UCSD-AML1 (cell line): ENCODE results near the gene SS18L1.
"Not testable (repeated sequence)": the region's sequence is repeated elsewhere in the genome, so short reads cannot be mapped to it uniquely, and the experiment has no call there.

ENCODE experiments used
- DNase-seq: peaks from one replicate; lab custom pipeline; 2025; ENCODE audit not compliant: unreplicated experiment; lab: John Stamatoyannopoulos, UW

SS18L1 gene

GRCh38 chr20:62143081-62143956, at the start of gene SS18L1, which contains the start of gene PSMA7:
Gene SS18L1, plus strand, starts transcription at chr20:62143769. Its CDS starts 52 bp downstream, at chr20:62143821.
Gene PSMA7, minus strand, starts transcription at chr20:62143394. Its CDS starts 91 bp downstream, at chr20:62143303.
- peak; percentile 92 for DNase-seq

- no peak for DNase-seq
These were observed 46.9 kb upstream of the SS18L1 start for GRCh38 chr20:62096421-62097380.

- no peak for DNase-seq
These were observed 45.6 kb upstream of the SS18L1 start for GRCh38 chr20:62097881-62098407.

- no peak for DNase-seq
These were observed 42.5 kb upstream of the SS18L1 start for GRCh38 chr20:62101078-62101477.

GRCh38 chr20:62103508-62104233, 39.9 kb upstream of the SS18L1 start:
- no peak for DNase-seq

GRCh38 chr20:62104234-62104789, 39.3 kb upstream of the SS18L1 start:
- DNase-seq: no peak

- DNase-seq: no peak
These were observed 38.7 kb upstream of the SS18L1 start for GRCh38 chr20:62104791-62105345.

- DNase-seq: no peak
These were observed 38.0 kb upstream of the SS18L1 start for GRCh38 chr20:62105592-62105991.

GRCh38 chr20:62111148-62111547, 32.4 kb upstream of the SS18L1 start:
- no peak for DNase-seq

- no peak for DNase-seq
These were observed 31.2 kb upstream of the SS18L1 start for GRCh38 chr20:62112368-62112767.

- DNase-seq: no peak
These were observed 28.7 kb upstream of the SS18L1 start for GRCh38 chr20:62114894-62115293.

GRCh38 chr20:62115800-62116407, 27.7 kb upstream of the SS18L1 start:
- DNase-seq: not testable (repeated sequence)

- no peak for DNase-seq
These were observed 26.8 kb upstream of the SS18L1 start for GRCh38 chr20:62116558-62117361.

GRCh38 chr20:62117362-62117646, 26.3 kb upstream of the SS18L1 start:
- DNase-seq: no peak

- peak; percentile 71 for DNase-seq
These were observed 25.9 kb upstream of the SS18L1 start for GRCh38 chr20:62117658-62118057.

GRCh38 chr20:62118113-62119043, 25.2 kb upstream of the SS18L1 start:
- DNase-seq: no peak

- DNase-seq: no peak
These were observed 24.5 kb upstream of the SS18L1 start for GRCh38 chr20:62119115-62119514.
